Posterior cingulate gyrus (tissue), 11 donors: ENCODE results near the gene NUTM1.
A peak's percentile ranks its signal among the peaks of the same experiment; 100 is the strongest.

ENCODE experiments used
- DNase-seq, 10 donors: peaks; one replicate each; pipeline versions ENCODE4 v3.0.0 to v3.0.0-alpha.2; 2020 to 2021; ENCODE audit warnings: mixed read lengths in 3 of 10
- intact Hi-C: fragments of 100-400 bp; cut with DNase I; formaldehyde crosslinking; loops from one replicate; pipeline ENCODE4 v1.15.1; 2023

Gene NUTM1, protein sequence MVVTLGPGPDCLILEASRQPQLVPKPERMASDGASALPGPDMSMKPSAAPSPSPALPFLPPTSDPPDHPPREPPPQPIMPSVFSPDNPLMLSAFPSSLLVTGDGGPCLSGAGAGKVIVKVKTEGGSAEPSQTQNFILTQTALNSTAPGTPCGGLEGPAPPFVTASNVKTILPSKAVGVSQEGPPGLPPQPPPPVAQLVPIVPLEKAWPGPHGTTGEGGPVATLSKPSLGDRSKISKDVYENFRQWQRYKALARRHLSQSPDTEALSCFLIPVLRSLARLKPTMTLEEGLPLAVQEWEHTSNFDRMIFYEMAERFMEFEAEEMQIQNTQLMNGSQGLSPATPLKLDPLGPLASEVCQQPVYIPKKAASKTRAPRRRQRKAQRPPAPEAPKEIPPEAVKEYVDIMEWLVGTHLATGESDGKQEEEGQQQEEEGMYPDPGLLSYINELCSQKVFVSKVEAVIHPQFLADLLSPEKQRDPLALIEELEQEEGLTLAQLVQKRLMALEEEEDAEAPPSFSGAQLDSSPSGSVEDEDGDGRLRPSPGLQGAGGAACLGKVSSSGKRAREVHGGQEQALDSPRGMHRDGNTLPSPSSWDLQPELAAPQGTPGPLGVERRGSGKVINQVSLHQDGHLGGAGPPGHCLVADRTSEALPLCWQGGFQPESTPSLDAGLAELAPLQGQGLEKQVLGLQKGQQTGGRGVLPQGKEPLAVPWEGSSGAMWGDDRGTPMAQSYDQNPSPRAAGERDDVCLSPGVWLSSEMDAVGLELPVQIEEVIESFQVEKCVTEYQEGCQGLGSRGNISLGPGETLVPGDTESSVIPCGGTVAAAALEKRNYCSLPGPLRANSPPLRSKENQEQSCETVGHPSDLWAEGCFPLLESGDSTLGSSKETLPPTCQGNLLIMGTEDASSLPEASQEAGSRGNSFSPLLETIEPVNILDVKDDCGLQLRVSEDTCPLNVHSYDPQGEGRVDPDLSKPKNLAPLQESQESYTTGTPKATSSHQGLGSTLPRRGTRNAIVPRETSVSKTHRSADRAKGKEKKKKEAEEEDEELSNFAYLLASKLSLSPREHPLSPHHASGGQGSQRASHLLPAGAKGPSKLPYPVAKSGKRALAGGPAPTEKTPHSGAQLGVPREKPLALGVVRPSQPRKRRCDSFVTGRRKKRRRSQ

DNA sequence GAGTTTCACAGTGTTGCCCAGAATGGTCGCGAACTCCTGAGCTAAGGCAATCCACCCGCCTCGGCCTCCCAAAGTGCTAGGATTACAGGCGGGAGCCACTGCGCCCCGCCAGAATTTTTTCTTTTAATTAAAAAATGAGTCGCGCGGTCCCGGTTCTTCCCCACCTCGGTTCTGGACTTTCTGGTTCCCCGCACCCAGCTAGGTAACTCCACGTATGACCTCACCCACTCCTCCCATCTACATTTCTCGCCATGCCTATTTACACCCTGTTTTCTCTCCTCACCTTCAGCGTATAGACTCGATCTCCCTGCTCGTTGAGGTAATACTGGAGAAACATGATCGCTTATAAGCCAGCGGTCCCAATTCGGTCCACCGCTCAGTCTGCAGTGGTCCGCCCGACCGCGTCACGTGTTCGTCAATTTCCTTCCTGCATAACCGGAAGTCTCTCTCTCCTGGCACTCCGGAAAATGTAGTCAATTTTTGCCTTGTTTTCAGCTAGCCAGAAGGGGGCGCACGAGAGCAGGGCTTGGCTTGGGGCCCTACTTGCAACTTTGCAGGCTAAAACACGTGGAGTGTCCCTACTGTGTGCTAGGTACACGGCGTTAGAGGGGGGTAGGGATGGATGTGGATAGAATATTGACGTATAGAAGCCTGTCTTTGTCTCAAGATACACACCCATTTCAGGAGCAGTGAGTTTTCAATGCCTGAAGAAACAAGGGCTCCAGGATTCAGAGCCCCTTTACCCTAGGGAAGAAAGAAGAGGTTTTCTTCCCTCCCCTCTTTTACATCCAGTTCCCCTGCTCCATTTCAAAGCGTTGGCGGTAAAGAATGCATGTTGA, at the start of gene NUTM1, which contains the start of gene NOP10:
NUTM1 (plus strand) TSS at position 579 of the 839 bp plus-strand sequence. CDS start 382 bp downstream, outside the sequence.
NOP10 (minus strand) TSS at position 400 of the 839 bp plus-strand sequence; CDS start at position 337, 63 bp downstream.
- intact Hi-C loops: loop anchor here (1.0 to 5.0 kb wide), 3 partner anchors 24 to 306 kb away; partner anchors contain the start of genes AVEN and LPCAT4
- DNase-seq: peak; percentile 85 to 98 (median 93)

DNA sequence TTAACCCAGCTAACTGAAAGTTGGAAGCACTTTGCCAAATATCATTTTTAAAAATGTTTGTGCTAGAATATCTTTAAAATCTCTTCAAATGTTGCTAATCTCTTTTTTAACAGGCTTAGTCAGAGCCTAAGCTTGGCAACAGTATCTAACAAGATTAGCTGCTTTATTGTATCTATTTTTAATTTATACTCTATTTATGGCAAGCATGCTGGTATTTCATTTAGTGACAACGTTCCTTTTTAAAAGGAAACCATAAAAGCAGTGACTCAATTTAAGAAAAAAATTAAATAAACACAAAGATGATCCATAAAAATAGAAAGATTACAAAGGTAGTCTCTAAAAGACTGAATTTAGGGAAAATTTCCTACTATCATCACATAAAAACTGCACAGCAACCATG, 46.1 kb upstream of the NUTM1 start:
- intact Hi-C loops: no loop called here

DNA sequence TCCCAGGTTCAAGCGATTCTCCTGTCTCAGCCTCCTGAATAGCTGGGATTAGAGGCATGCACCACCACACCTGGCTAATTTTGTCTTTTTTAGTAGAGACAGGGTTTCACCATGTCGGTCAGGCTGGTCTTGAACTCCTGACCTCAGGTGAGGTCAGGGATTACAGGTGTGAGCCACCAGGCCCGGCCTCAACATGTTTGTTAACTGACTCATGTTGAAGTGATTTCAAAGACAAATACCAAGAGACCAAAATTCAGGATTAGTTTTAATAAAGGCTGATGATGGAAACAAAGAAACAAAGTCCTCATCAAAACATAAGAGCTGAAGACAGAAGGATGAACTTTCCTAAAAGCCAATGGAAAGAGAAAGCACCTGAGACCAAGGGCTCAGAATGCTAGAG, 42.1 kb upstream of the NUTM1 start:
- intact Hi-C loops: no loop called here
- DNase-seq: no peak

More for the DNA sequence above, 46.1 kb upstream of the NUTM1 start:
- DNase-seq: no peak

DNA sequence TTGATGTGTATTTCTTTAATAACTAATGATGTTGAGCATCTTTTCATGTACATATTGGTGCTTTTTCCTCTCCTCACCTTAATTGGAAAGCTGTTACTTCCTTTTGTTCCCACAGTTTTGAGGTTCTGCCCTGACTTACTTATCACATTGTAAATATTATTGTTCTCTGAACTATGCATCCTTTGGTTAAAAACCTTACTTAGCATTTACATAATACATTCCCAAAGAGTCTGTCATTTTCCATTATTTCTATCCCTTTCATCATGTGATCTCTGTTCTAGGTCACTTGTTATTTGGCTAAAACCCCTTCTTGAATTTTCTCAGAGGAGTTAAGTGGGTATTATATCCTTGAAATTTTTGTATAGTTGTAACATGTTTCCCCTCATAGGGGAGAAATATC, 38.5 kb upstream of the NUTM1 start:
- intact Hi-C loops: no loop called here
- no peak for DNase-seq

DNA sequence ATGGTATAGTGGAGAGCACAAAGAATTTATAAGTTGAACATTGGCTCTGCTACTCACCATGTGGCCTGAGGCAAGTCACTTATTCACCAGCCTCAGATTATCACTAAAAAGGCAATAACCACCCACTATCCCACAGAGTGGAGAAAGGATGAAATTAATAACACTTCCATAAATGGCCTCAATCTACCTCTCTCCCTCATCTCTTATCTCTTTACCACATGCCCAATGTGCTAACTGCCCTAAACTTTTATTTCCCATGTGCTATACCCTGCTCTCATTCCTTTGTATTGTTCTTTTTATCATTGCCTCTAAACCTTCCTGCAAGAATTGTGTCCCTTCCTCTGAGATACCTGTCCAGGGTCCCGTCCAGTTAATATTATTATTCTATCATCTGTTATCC, 31.6 kb upstream of the NUTM1 start:
- no peak for DNase-seq

DNA sequence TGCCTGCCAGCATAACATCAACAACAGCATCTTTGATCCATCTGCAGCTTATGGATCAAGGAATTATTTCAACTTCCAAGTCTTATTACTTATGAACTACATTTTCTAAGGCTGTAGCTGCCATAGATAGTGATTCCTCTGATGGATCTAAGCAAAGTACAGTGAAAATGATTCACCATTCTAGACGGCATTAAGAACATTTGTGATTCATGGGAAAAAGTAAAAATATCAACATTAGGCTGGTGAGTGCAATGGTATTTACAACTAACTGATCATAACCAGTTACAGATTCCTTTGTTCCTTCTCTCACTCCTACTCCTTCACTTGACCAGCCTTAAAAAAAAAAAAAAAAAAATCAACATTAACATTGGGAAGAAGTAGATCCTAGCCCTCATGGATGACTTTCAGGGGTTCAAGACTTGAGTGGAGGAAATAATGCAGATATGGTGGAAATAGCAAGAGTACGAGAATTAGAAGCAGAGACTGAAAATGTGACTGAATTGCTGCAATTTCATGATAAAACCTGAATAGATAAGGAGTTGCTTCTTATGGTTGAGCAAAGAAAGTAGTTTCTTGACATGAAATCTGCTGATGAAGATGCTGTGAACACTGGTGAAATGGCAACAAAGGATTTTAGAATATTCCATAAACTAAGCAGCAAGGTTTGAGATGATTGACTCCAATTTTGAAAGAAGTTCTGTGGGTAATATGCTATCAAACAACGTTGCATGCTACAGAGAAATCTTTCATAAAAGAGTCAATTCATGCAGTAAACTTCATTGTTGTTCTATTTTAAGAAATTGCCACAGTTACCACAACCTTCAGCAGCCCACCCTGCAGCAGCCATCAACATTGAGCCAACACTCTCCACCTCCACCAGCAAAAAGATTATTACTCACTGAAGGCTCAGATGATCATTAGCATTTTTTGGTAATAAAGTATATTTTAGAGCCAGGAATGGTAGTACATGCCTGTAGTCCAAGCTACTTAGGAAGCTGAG, 28.3 kb upstream of the NUTM1 start:
- DNase-seq: no peak
- intact Hi-C loops: no loop called here

More for the DNA sequence above, 31.6 kb upstream of the NUTM1 start:
- intact Hi-C loops: no loop called here

DNA sequence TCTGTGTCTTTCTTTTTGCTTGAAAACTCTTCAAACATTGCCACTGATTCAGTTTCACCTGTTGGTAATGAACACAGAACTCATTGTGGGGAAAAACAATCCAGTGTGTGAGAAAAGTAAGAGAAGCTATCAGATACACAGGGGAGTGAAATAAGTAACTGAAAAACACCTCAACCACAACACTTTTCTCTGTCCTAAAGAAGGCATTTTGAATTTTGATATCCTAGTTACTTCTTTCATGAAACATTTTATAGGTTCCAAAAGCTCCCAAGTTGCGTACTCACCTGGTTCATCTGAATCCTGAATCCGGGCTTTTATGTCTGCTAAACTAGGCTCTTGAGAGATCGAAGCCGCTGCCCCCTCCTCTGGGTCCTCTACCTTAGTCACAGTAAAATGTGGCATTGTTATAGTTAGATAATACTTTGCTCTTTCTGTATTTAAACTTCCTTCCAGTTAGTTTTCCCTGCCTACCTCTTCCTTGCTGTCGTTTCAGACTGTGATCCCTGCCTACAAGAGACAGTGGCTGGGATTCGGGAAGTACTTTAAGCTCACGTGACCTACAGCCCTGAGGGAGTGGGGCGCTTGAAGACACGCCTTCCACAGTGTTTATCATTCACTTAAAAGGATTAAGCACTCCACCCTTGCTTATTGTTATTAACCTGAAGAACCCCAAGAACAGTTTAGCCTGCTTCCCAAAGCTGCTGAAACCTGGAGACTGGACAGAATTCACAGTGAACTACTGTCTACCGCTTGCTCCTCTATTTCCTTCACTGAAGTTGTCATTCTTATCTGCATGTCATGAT, 24.6 kb upstream of the NUTM1 start:
- intact Hi-C loops: no loop called here
- DNase-seq: no peak

DNA sequence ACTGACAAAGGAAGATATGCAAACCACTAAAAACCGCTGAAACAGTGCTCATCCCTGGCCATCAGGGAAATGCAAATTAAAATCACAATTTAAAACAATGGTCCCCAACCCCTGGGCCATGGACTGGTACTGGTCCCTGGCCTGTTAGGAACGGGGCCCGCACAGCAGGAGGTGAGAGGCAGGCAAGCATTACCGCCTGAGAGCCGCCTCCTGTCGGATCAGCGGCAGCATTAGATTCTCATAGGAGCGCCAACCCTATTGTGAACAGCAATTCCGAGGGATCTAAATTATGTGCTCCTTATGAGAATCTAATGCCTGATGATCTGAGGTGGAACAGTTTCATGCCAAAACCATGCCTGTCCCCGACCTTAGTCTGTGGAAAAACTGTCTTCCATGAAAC, 19.9 kb upstream of the NUTM1 start:
- DNase-seq: no peak
- intact Hi-C loops: no loop called here

DNA sequence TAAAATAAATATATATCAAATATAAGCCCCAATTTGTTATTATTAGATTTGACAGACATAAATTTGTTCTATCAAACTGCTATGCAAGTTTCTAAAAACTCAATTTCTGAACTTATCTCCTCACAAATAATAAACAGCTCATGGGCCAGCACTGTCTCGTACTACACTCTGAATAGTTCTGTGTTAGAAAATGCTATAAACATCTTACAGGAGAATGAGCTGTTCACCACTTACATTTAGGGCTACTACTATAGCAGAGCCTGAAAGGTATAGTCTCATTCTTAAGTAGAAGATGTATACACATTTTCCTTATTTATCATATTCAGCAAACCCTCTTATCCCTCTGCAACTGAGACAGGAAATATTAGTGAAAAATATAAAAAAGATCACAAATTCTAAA, 18.2 kb upstream of the NUTM1 start:
- intact Hi-C loops: no loop called here
- DNase-seq: no peak

DNA sequence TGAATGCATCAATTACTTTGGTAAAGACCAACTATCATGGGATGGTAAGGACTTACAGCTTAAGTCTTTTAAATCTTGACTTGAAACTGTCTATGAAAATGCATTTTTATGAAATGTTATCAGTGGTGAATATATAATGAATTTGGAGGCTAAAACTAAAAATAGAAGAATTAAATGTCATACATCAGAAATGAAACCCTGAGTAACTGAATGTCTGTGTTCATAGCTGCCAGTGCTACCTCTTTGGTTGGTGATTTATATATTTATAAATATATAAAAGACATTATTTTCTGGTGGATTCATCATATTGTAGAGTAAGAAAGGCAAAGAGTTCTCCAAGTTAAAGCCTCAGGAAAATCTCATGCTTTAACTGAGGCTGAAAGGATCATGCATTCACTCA, 17.7 kb upstream of the NUTM1 start:
- no peak for DNase-seq
- intact Hi-C loops: no loop called here

DNA sequence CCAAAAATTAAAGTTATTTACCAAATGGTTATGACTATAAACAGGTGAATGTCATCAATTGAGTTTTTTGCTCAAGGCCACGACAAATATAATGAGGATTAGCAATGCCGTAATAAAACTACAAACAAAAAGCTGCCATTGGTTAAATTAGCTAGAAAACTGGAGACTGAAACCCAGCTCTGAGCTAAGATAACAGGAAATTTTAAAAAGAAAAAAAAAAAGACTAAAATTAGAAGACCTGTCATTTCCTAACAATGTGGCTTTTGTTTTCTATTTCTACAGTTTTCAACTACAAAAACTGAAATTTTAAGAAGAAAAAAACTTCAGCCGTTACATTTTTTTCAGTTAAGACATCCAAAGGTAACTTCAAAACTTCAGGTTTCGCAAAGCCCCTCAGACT, 15.2 kb upstream of the NUTM1 start:
- no peak for DNase-seq
- intact Hi-C loops: no loop called here

DNA sequence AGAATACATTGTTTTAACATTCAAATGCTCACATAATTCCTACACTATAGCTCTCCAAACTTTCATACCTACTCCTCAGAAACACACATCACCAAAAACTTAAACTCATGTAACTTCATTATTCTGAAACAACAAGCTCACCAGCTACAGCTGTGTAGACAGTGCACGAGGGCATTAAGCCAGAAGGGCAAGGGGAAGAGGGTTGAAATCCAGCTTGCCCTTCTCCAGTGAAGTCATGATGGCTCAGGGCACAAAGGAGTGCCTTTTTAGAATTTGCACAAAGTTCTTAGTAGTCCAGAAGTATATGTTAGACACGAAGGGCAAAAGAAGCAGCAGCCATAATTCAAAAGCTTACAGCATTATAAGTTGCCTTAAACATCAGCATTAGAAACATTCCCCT, 14.1 kb upstream of the NUTM1 start:
- DNase-seq: no peak
- intact Hi-C loops: no loop called here

DNA sequence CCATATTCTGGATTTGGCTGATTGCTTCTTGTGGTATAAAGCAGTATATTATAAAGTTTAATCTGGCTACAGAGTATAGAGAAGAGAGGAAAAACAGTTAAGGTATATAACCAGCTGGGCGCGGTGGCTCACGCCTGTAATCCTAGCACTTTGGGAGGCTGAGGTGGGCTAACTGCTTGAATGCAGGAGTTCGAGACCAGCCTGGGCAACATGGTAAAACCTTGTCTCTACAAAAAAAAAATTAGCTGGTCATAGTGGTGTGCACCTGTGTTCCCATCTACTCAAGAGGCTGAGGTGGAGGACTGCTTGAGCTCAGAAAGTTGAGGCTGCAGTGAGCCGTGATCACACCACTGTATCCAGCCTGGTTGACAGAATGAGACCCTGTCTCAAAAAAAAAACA, 12.8 kb upstream of the NUTM1 start:
- no peak for DNase-seq
- intact Hi-C loops: no loop called here

DNA sequence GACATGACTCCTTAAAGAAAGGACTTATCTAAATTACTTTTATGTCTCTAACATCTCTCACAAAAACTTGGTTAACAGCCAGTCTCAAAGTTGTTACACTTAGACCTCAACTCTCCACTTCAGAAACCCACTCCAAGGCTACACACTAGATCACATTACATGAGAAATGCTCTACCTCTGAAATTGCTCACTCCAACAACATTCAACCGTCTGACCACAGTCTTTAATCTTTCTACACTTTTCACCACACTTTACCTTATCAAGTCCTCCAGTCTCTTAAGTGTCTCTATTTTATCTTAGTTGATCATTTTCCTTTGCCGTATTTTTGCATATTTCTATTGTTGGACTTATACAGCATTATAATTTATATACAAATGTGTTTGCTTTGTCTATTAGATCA, 11.3 kb upstream of the NUTM1 start:
- DNase-seq: no peak
- intact Hi-C loops: no loop called here

DNA sequence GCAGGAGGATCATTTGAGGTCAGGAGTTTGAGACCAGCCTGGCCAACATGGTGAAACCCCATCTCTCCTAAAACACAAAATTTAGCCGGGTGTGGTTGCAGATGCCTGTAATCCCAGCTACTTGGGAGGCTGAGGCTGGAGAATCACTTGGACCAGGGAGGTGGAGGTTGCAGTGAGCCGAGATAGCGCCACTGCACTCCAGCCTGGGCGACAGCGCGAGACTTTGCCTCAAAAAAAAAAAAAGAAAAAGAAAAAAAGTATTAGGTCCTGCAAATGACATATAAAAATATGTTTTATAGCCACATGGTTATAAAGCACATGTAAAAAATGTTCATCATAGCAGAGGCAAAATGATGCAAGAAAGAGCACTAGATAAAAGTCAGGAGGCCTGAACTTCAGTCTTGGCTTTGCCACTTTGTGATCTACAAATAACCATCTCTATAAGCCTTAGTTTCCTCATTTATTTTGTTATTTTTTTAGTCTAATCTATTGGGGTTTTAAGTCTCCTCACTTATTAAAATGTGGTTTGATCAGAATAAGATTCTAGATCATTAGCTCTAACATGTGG, 10.5 kb upstream of the NUTM1 start:
- intact Hi-C loops: no loop called here
- DNase-seq: no peak

DNA sequence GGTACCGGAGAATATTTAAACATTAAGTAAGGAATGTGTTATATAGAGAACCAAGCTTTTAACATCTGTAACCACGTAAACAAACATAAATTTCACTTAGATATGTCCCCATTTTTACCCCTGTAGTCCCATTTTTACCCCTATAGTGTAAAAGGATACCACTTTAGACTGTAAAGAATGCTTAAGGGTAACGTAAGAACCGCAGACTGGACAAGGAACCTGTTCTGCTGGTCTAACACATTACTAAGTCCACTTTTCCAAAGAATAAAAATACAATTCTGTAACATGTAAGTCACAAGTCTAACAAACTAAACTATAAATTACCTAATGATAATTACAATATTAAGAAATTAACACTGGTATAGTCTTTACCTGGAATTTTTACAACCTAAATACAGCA, 8.4 kb upstream of the NUTM1 start:
- intact Hi-C loops: no loop called here
- DNase-seq: no peak

DNA sequence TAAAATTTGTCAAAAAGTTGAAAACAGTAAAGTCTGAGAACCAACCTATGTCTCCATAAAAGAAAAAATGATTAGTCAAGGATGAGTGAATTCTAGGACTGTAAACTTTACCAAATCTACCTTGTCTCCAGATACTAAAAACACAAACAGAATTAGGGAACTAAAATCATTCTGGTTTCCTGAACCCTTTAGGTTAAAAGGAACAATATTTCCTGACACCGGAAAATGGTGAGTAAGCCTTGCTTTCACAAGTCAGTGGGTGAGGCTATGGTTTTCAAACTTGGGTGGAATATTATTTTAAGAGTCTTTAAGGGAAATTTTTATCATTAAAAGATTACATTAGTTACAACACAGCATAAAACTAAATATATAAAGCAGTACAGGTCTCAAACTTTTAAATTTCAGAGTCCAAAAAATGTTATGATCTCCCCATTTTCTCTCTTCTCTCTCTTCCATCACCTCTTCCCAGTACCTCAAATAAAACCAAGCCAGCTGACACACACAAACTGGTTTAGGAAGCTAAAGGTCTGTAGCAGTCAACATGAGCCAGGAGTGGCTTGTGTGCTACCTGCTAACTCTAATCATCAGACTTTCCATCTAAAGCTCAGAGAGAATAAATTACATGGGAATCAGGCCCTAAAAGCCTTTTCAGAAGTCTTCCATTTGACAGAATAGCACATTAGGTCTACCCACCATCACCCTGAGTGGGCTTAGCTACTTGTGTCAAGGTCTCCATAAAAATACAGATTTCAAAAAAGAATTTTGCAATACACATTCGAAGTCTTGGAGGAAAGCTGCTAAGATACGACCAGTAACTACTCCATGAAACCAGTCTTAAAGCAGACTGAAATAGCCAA, 7.7 kb upstream of the NUTM1 start:
- no peak for DNase-seq
- intact Hi-C loops: no loop called here
